Cardiac muscle cell (in vitro differentiated cells and primary cell): ENCODE data around the gene DUSP3. TPM values are rescaled to one million over a fixed set of nuclear protein-coding genes. Genes with fewer than 3 reads are reported as not detected.

ENCODE experiments used
- DNase-seq, 2 donors: peaks; one replicate each; pipeline versions ENCODE4 v3.0.0 to v3.0.0-alpha.2; 2010 to 2017; ENCODE audit warnings: low read depth in 1 of 2, low spot score in 1 of 2
- H3K27ac ChIP-seq: fragments of 200-600 bp; sonication (generic); 2 replicates; pipeline ENCODE4 v1.5.1; 2016
- H3K27me3 ChIP-seq: fragments of 200-600 bp; sonication (generic); 2 replicates; pipeline ENCODE4 v1.6.0; 2016; ENCODE audit warnings: control low read depth
- H3K36me3 ChIP-seq: fragments of 200-600 bp; sonication (generic); 2 replicates; pipeline ENCODE4 v1.5.1; 2016; ENCODE audit warnings: control low read depth
- H3K4me1 ChIP-seq: fragments of 200-600 bp; sonication (generic); 2 replicates; pipeline ENCODE4 v1.8.1; 2017; ENCODE audit warnings: low read depth, mild to moderate bottlenecking, mixed run types
- H3K4me3 ChIP-seq: fragments of 200-600 bp; sonication (generic); 2 replicates; pipeline ENCODE4 v1.5.1; 2016; ENCODE audit warnings: mild to moderate bottlenecking
- H3K9me3 ChIP-seq: fragments of 200-600 bp; sonication (generic); 2 replicates; pipeline ENCODE4 v1.5.1; 2017; ENCODE audit warnings: low read depth, mild to moderate bottlenecking, control low read depth
- polyA plus RNA-seq: library from polyadenylated mRNA; unstranded; fragments of >200 nt; fragmentation: Nextera tagmentation; extraction: Ambion mirVana; gene quantifications from 2 replicates; pipeline ENCODE4 v1.2.1, GENCODE V29; 2016
- total RNA-seq: library from RNA; depleted of rRNA; stranded (reverse); fragments of >200 nt; gene quantifications from 2 replicates; pipeline ENCODE4 v1.2.3, GENCODE V29; 2016
- TF ChIP-seq, protein P1 (sequence below): IDR thresholded peaks from 2 replicates; pipeline ENCODE4 v1.5.1; 2012; ENCODE audit warnings: low read depth, mild to moderate bottlenecking, low read length

Gene DUSP3
- total and polyA plus RNA-seq, 2 experiments from 2014 or later: 58.7 to 66.2 TPM

DNA sequence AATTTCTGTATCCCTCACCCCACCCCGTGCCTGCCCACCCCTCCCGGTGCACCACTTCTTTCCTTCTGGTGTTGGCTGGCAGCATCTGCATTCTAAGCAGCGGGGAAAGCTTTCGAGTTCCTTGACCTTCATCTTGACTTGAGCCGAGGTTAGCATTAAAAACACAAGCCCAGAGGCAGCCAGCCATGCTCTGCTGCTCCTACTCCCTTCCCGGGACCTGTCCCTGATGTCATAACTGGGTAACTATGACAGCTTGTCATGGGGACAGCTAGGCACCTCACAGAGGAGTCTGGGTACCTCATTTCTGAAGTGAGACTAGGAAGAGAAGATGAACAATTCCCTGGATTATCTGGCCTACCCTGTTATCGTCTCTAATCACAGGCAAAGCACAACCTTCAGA lies 1.4 kb upstream of the DUSP3 start, which contains the start of gene CFAP97D1:
CFAP97D1 (plus strand) TSS at position 301 of the 400 bp plus-strand sequence; CDS start at position 329, 28 bp downstream.
- Histone ChIP-seq H3K27ac (no peak within 1 kb of the TSS), H3K27me3 (peaks cover 14% of the 10 kb centered on the region), H3K9me3 (no peaks in the 10 kb centered on the region), H3K4me1 (peaks cover 14% of the 10 kb centered on the region), H3K36me3 (no peaks in the 10 kb centered on the region), H3K4me3 (peak within 1 kb of the TSS; percentile 87)
- DNase-seq: no peak
- TF ChIP-seq, protein P1, sequence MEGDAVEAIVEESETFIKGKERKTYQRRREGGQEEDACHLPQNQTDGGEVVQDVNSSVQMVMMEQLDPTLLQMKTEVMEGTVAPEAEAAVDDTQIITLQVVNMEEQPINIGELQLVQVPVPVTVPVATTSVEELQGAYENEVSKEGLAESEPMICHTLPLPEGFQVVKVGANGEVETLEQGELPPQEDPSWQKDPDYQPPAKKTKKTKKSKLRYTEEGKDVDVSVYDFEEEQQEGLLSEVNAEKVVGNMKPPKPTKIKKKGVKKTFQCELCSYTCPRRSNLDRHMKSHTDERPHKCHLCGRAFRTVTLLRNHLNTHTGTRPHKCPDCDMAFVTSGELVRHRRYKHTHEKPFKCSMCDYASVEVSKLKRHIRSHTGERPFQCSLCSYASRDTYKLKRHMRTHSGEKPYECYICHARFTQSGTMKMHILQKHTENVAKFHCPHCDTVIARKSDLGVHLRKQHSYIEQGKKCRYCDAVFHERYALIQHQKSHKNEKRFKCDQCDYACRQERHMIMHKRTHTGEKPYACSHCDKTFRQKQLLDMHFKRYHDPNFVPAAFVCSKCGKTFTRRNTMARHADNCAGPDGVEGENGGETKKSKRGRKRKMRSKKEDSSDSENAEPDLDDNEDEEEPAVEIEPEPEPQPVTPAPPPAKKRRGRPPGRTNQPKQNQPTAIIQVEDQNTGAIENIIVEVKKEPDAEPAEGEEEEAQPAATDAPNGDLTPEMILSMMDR: no peak

DNA sequence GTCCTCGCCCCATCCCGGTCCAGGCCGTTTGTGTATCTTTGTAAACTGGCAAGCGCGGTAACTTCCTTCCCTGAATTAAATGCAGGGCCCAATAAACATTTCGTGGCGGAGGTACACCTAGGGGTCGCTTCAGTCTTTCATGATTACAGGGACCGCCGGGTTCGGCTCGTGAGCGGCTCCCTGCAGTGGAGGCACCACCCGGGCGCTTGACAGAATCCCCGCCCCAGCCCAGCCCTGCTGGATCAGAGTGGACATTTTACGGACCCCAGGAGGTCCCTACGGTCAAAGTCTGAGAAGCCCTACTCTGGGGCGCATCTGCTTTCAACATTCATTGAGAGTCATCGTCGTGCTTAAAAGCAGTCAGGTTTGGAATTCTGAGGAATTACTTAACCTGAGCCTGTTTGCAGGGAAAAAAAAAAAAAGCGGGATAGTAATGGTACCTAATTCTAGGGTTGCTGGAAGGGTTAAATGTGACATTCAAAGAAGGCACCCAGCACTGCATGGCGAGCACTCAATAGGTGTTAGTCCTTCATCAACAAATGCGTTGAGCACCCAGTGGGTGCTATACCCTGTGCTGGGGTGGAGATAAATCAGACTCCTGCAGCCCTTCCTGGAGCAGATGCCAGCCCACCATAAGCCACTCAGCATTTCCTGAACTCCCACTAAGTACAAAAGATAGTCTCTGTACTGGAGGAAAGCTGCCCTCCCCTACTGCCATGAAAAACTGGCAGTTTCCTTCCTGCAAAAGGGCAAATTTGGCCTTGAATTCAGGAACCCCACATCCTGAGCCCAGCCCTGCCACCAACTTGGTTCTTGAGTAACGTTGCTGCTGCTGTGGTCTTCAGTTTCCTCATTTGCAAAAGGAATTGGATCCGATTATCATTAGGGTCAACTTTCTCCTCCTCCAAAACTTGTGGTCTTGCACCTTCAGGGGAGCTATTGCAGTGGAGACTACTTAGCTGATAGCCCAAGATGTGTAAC lies 658 bp upstream of the DUSP3 start:
- TF ChIP-seq, protein P1: no peak
- Histone ChIP-seq H3K36me3 (no peaks in the 10 kb centered on the region), H3K27me3 (peaks cover 14% of the 10 kb centered on the region), H3K27ac (peak overlapping the region; percentile 99), H3K4me1 (peaks cover 14% of the 10 kb centered on the region), H3K4me3 (peak overlapping the region; percentile 87), H3K9me3 (no peaks in the 10 kb centered on the region)
- DNase-seq: peak in 1 of 2 donors; percentile 72

DNA sequence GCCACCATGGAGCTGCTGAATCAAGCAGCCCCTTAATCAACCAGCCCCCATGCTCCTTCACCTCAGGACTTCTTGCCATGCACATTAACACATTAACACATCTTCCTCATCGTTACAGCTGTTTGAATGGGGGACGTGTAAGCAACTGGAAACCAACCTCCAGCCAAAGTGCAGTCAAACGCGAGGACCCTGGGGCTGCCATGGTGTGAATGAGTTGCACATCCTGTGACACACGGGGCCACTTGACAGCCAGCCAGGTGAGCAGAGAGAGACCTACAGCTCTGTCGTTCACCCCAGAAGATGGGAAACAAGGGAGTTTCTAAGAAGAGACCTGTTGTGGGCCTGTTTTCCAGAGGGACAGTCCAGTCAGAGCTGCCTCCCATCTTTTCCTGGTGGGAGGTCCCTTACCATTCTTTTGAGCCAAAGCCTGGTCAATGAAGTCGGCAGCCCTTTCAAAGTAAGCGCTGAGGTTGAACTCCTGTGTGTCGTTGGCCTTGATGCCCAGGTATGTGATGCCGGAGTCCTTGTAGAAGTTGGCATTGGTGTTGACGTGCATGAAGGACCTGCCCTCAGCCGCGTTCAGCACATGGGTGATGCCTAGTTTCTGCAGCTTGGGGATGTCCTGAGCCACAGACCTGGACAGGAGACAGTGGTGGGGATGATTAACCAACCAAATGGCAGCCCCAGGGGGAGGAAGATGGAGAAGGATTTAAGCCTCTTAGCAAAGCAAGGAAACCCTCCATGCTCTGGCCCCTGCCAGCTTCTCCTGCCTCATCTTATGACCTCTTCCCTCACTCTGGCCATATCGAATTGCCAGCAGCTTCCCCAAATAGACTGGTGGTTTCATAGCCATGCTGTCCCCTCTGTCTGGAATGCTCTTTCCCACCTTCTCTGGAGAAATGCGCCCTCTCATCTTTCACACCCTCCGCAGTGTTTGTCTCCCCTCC lies 4.2 kb downstream of the DUSP3 start:
- H3K4me1 ChIP-seq: peaks cover 14% of the 10 kb centered on the region
- no peak overlapping the region for H3K4me3 ChIP-seq
- no peak overlapping the region for H3K27ac ChIP-seq
- peaks cover 16% of the 10 kb centered on the region for H3K36me3 ChIP-seq
- H3K27me3 ChIP-seq: no peaks in the 10 kb centered on the region
- no peak for DNase-seq
- TF ChIP-seq, protein P1: no peak
- H3K9me3 ChIP-seq: no peaks in the 10 kb centered on the region

DNA sequence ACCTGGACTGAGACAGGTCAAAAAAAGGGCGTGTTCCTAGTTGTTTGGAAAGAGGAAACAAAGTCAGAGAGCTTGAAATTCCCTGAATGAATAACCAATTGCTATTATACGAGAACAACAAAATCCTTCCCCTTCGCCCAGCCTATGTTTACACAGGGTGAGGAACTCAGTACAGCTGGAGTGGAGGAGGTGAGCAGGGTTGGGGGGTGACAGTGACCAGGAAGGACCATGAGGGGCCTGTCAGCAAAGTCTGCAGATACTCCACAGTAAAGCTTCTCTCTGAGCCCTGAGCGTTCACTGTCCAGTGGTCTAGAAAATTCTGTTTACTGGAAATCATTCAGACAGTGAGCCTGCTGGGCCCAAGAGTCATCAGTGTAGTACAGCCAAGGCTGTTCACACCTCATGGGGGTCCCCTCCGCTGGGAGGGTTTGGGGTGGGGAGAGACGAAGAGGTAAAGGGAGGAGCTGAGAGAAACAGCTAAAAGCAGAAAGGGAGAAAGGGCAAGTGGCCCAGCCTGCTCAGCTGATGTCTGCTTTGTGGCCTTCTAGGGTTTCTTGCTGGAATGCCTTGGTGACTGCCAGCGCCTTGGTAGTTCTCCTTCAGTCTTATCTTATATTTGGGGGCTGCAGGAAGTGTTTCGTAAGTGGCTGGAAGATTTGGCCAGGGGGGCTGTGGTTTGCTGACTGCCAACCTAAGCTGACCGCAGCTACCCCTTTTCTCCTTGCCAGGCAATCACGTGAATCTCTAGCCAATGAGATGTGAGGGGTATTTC lies 5.7 kb downstream of the DUSP3 start:
- Histone ChIP-seq H3K36me3 (peaks cover 20% of the 10 kb centered on the region), H3K9me3 (no peaks in the 10 kb centered on the region), H3K27ac (no peak overlapping the region), H3K4me1 (peaks cover 14% of the 10 kb centered on the region), H3K4me3 (no peak overlapping the region), H3K27me3 (no peaks in the 10 kb centered on the region)
- TF ChIP-seq, protein P1: no peak
- DNase-seq: peak in 1 of 2 donors; percentile 90

DNA sequence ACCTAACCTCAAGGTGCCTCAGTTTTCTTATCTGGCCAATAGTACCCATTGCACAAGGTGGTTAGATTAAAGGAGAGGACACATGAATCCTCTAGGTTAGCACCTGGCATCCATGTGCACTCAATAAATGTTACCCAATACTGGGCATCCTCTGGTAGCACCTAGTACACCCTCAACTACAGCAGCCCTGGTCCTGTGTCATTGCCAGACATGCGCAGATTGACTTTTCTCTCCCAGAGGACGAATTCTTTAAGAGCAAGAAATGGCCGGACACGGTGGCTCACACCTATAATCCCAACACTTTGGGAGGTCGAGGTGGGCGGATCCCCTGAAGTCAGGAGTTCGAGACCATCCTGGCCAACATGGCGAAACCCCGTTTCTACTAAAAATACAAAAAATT lies 7.3 kb downstream of the DUSP3 start:
- no peak for DNase-seq

More for the DNA sequence above, 7.3 kb downstream of the DUSP3 start:
- Histone ChIP-seq H3K9me3 (no peaks in the 10 kb centered on the region), H3K27me3 (no peaks in the 10 kb centered on the region), H3K36me3 (peaks cover 20% of the 10 kb centered on the region), H3K4me3 (no peak overlapping the region), H3K4me1 (peaks cover 4% of the 10 kb centered on the region), H3K27ac (no peak overlapping the region)
- TF ChIP-seq, protein P1: no peak
